Neural progenitor cell (in vitro differentiated cells): Measurements from ENCODE around the gene RALGAPA1. TPM values are rescaled to one million over a fixed set of nuclear protein-coding genes. Genes with fewer than 3 reads are reported as not detected.

Source experiments
- DNase-seq: peaks from one replicate; pipeline ENCODE4 v3.0.0-alpha.2; 2016; ENCODE audit warnings: low spot score
- H2AFZ ChIP-seq: fragments of 200-600 bp; sonication (generic); replicated peaks from 2 replicates; pipeline ENCODE4 v1.6.1; 2016; ENCODE audit warnings: antibody characterized with exemption
- H3F3A ChIP-seq: fragments of 200-600 bp; sonication (generic); 2 replicates; pipeline ENCODE4 v1.6.1; 2016; ENCODE audit warnings: antibody characterized with exemption, low read depth
- H3K27ac ChIP-seq: fragments of 200-600 bp; sonication (generic); 2 replicates; pipeline ENCODE4 v1.5.1; 2016; ENCODE audit warnings: mild to moderate bottlenecking
- H3K27me3 ChIP-seq: fragments of 200-600 bp; sonication (generic); 2 replicates; pipeline ENCODE4 v1.6.1; 2016; ENCODE audit warnings: mild to moderate bottlenecking, moderate library complexity
- H3K36me3 ChIP-seq: fragments of 200-600 bp; sonication (generic); 2 replicates; pipeline ENCODE4 v1.5.1; 2016
- H3K4me1 ChIP-seq: fragments of 200-600 bp; sonication (generic); 2 replicates; pipeline ENCODE4 v1.6.1; 2016; ENCODE audit warnings: mixed run types
- H3K4me2 ChIP-seq: fragments of 200-600 bp; sonication (generic); 2 replicates; pipeline ENCODE4 v1.6.1; 2016
- H3K4me3 ChIP-seq: fragments of 200-600 bp; sonication (generic); 2 replicates; pipeline ENCODE4 v1.5.1; 2016
- H3K79me2 ChIP-seq: fragments of 200-600 bp; sonication (generic); 2 replicates; pipeline ENCODE4 v1.6.1; 2016; ENCODE audit warnings: low read depth
- H3K9ac ChIP-seq: fragments of 200-600 bp; sonication (generic); 2 replicates; pipeline ENCODE4 v1.6.1; 2016
- H3K9me3 ChIP-seq: fragments of 200-600 bp; sonication (generic); 2 replicates; pipeline ENCODE4 v1.5.1; 2016; ENCODE audit warnings: low read depth
- H4K20me1 ChIP-seq: fragments of 200-600 bp; sonication (generic); 2 replicates; pipeline ENCODE4 v1.6.1; 2016; ENCODE audit warnings: low read depth
- H3K27ac Mint-ChIP-seq: 3 replicates; pipeline ENCODE4 v1.8.0; 2021; ENCODE audit warnings: mixed read lengths
- H3K27me3 Mint-ChIP-seq: 2 replicates; pipeline ENCODE4 v1.8.0; 2022; ENCODE audit warnings: low read depth, mild to moderate bottlenecking, inconsistent platforms, moderate library complexity, mixed read lengths; ENCODE audit not compliant: insufficient read depth
- H3K36me3 Mint-ChIP-seq: 3 replicates; pipeline ENCODE4 v1.8.0; 2021; ENCODE audit warnings: mixed read lengths
- H3K4me1 Mint-ChIP-seq: 3 replicates; pipeline ENCODE4 v1.8.0; 2021; ENCODE audit warnings: mixed read lengths
- H3K4me3 Mint-ChIP-seq: 3 replicates; pipeline ENCODE4 v1.8.0; 2021; ENCODE audit warnings: mild to moderate bottlenecking, moderate library complexity, mixed read lengths
- H3K9me3 Mint-ChIP-seq: 3 replicates; pipeline ENCODE4 v1.8.0; 2020; ENCODE audit warnings: mixed read lengths
- CTCF ChIP-seq: fragments of 200-600 bp; sonication (generic); IDR thresholded peaks from 2 replicates; pipeline ENCODE4 v1.5.1; 2017; ENCODE audit warnings: antibody characterized with exemption, mild to moderate bottlenecking
- EZH2 ChIP-seq: fragments of 200-600 bp; sonication (generic); IDR thresholded peaks from 2 replicates; pipeline ENCODE4 v1.6.1; 2017; ENCODE audit warnings: antibody characterized with exemption, mild to moderate bottlenecking, moderate library complexity
- EZH2phosphoT487 ChIP-seq: fragments of 200-600 bp; sonication (generic); IDR thresholded peaks from 2 replicates; pipeline ENCODE4 v1.6.1; 2017; ENCODE audit warnings: antibody characterized with exemption
- total RNA-seq: library from RNA; depleted of rRNA; stranded (reverse); fragments of >200 nt; gene quantifications from 2 replicates; pipeline ENCODE4 v1.2.3, GENCODE V29; 2015; ENCODE audit warnings: low replicate concordance

Gene RALGAPA1
- total RNA-seq, 1 donor from 2014 or later: 31.7 TPM

- Mint-ChIP-seq H3K27ac (no peak overlapping the region), H3K4me1 (peaks cover 9% of the 10 kb centered on the region), H3K27me3 (no peaks in the 10 kb centered on the region), H3K4me3 (no peak overlapping the region), H3K36me3 (peaks cover 24% of the 10 kb centered on the region), H3K9me3 (peaks cover 16% of the 10 kb centered on the region)
- no peak overlapping the region for H3K27ac ChIP-seq
- no peaks in the 10 kb centered on the region for H3K27me3 ChIP-seq
- DNase-seq: no peak
- no peak overlapping the region for H3K4me2 ChIP-seq
- no peak overlapping the region for H3K9ac ChIP-seq
- peaks cover 2% of the 10 kb centered on the region for H3F3A ChIP-seq
- peaks cover 8% of the 10 kb centered on the region for H3K36me3 ChIP-seq
- no peak overlapping the region for H2AFZ ChIP-seq
- H3K79me2 ChIP-seq: peaks cover 10% of the 10 kb centered on the region
- H4K20me1 ChIP-seq: no peaks in the 10 kb centered on the region
- H3K4me3 ChIP-seq: no peak overlapping the region
- no peaks in the 10 kb centered on the region for H3K9me3 ChIP-seq
- H3K4me1 ChIP-seq: peaks cover 10% of the 10 kb centered on the region
- TF ChIP-seq CTCF (no peak), EZH2 (no peak)
These were observed 45.7 kb upstream of the RALGAPA1 start for GRCh38 chr14:35854696-35855270.

GRCh38 chr14:35853225-35853624 is 44.1 kb upstream of the RALGAPA1 start:
- no peaks in the 10 kb centered on the region for H4K20me1 ChIP-seq
- no peak overlapping the region for H3K4me2 ChIP-seq
- H3K4me1 ChIP-seq: peaks cover 10% of the 10 kb centered on the region
- no peak for DNase-seq
- H3K27me3 ChIP-seq: no peaks in the 10 kb centered on the region
- TF ChIP-seq CTCF (no peak), EZH2 (no peak), EZH2phosphoT487 (no peak)
- H3F3A ChIP-seq: no peaks in the 10 kb centered on the region
- peaks cover 8% of the 10 kb centered on the region for H3K36me3 ChIP-seq
- H3K27ac ChIP-seq: no peak overlapping the region
- Mint-ChIP-seq H3K9me3 (peaks cover 16% of the 10 kb centered on the region), H3K27ac (no peak overlapping the region), H3K4me1 (peaks cover 9% of the 10 kb centered on the region), H3K36me3 (peaks cover 20% of the 10 kb centered on the region), H3K27me3 (no peaks in the 10 kb centered on the region), H3K4me3 (no peak overlapping the region)
- H3K9ac ChIP-seq: no peak overlapping the region
- no peak overlapping the region for H2AFZ ChIP-seq
- peaks cover 10% of the 10 kb centered on the region for H3K79me2 ChIP-seq
- H3K4me3 ChIP-seq: no peak overlapping the region
- no peaks in the 10 kb centered on the region for H3K9me3 ChIP-seq

GRCh38 chr14:35851823-35852222 is 42.7 kb upstream of the RALGAPA1 start:
- H3K9me3 Mint-ChIP-seq: peaks cover 16% of the 10 kb centered on the region

More at GRCh38 chr14:35851823-35852222, 42.7 kb upstream of the RALGAPA1 start:
- H2AFZ ChIP-seq: no peak overlapping the region
- H3K4me3 ChIP-seq: no peak overlapping the region
- TF ChIP-seq CTCF (no peak), EZH2 (no peak), EZH2phosphoT487 (no peak)
- Mint-ChIP-seq H3K27ac (no peak overlapping the region), H3K4me3 (no peak overlapping the region), H3K27me3 (peaks cover 2% of the 10 kb centered on the region), H3K4me1 (peaks cover 9% of the 10 kb centered on the region), H3K36me3 (peaks cover 20% of the 10 kb centered on the region)
- peaks cover 8% of the 10 kb centered on the region for H3K36me3 ChIP-seq
- no peaks in the 10 kb centered on the region for H3K27me3 ChIP-seq
- DNase-seq: no peak
- H3K79me2 ChIP-seq: peaks cover 10% of the 10 kb centered on the region
- no peaks in the 10 kb centered on the region for H3F3A ChIP-seq
- H3K9ac ChIP-seq: no peak overlapping the region
- no peaks in the 10 kb centered on the region for H4K20me1 ChIP-seq
- H3K9me3 ChIP-seq: no peaks in the 10 kb centered on the region
- H3K4me2 ChIP-seq: no peak overlapping the region
- H3K4me1 ChIP-seq: peaks cover 10% of the 10 kb centered on the region
- no peak overlapping the region for H3K27ac ChIP-seq
